ENCODE measurements around the gene CPLX1. TPM values are rescaled to one million over a fixed set of nuclear protein-coding genes. Genes with fewer than 3 reads are reported as not detected.

The CPLX1 gene
- polyA plus RNA-seq, 1 donor, result 1.7 TPM

- no peak for DNase-seq
These were observed 90.3 kb downstream of the CPLX1 start for GRCh38 chr4:735583-735982.

Other genes with a start within 250 kb of the CPLX1 start
- gene TMEM271, start 249.8 kb downstream of the CPLX1 start, polyA plus RNA-seq (ENCODE audit: insufficient read length), result not detected
- gene PDE6B, start 200.6 kb downstream of the CPLX1 start, polyA plus RNA-seq (ENCODE audit: insufficient read length), result 41.4 TPM
- 212 TPM for gene ATP5ME, start 151.9 kb downstream of the CPLX1 start, polyA plus RNA-seq (ENCODE audit: insufficient read length)
- 19.0 TPM for gene MYL5, start 151.6 kb downstream of the CPLX1 start, polyA plus RNA-seq (ENCODE audit: insufficient read length)
- gene SLC49A3, start 137.0 kb downstream of the CPLX1 start, polyA plus RNA-seq (ENCODE audit: insufficient read length), result 3.7 TPM
- 106 TPM for gene PCGF3, start 120.3 kb downstream of the CPLX1 start, polyA plus RNA-seq (ENCODE audit: insufficient read length)
- gene GAK, start 106.2 kb upstream of the CPLX1 start, polyA plus RNA-seq (ENCODE audit: insufficient read length), result 68.8 TPM
- 25.5 TPM for gene TMEM175, start 106.3 kb upstream of the CPLX1 start, polyA plus RNA-seq (ENCODE audit: insufficient read length)
- gene DGKQ, start 147.4 kb upstream of the CPLX1 start, polyA plus RNA-seq (ENCODE audit: insufficient read length), result 5.8 TPM
- gene IDUA, start 160.9 kb upstream of the CPLX1 start, polyA plus RNA-seq (ENCODE audit: insufficient read length), result 8.9 TPM
- gene SLC26A1, start 167.3 kb upstream of the CPLX1 start, polyA plus RNA-seq (ENCODE audit: insufficient read length), result 10.0 TPM
- 33.1 TPM for gene FGFRL1, start 185.5 kb upstream of the CPLX1 start, polyA plus RNA-seq (ENCODE audit: insufficient read length)